Panc1 (cell line): ENCODE results near the gene CIAO3.

ENCODE experiments used
- CTCF ChIP-seq: fragments of 450-650 bp; IDR thresholded peaks from 2 replicates; pipeline ENCODE4 v1.5.1; 2017; ENCODE audit warnings: mild to moderate bottlenecking
- POLR2AphosphoS5 ChIP-seq: IDR thresholded peaks from 2 replicates; pipeline ENCODE4 v1.6.1; 2012; ENCODE audit warnings: mild to moderate bottlenecking, low read depth, low read length, moderate library complexity
- REST ChIP-seq, 2 experiments: IDR thresholded peaks; 2 replicates each; pipeline ENCODE4 v1.6.1; 2011 to 2012; ENCODE audit warnings: low read depth in 2 of 2, control low read depth in 1 of 2, low read length in 1 of 2, mild to moderate bottlenecking in 1 of 2, moderate library complexity in 1 of 2; ENCODE audit not compliant: insufficient read depth in 1 of 2
- TCF7L2 ChIP-seq: IDR thresholded peaks from 2 replicates; pipeline ENCODE4 v1.6.1; 2011; ENCODE audit warnings: mild to moderate bottlenecking, low read depth, low read length, inconsistent platforms

- TF ChIP-seq REST (IDR thresholded peaks at IDR 0.05; ENCODE audit: insufficient read depth in 1 of 2, low read depth in 2 of 2, low read length in 1 of 2) (0 out of 4 replicates have a peak, but pooled peaks of 1 of the 2 experiments have one; percentile 45), CTCF (no peak), POLR2AphosphoS5 (no peak; the same call in none of the 2 replicates), TCF7L2 (no peak)
Measured at GRCh38 chr16:728131-728889, 12.5 kb downstream of the CIAO3 start.
